Hematopoietic multipotent progenitor cell (in vitro differentiated cells): ENCODE measurements around the gene TOR1AIP1. TPM values are rescaled to one million over a fixed set of nuclear protein-coding genes. Genes with fewer than 3 reads are reported as not detected.
"Not testable (repeated sequence)": the region's sequence is repeated elsewhere in the genome, so short reads cannot be mapped to it uniquely, and the experiment has no call there.

Experiments used
- DNase-seq, 3 donors: peaks; one replicate each; pipeline ENCODE4 v3.0.0-alpha.2; 2011 to 2015; ENCODE audit warnings: low read depth in 2 of 3, low spot score in 2 of 3
- total RNA-seq: library from RNA; depleted of rRNA; stranded (reverse); fragments of >200 nt; gene quantifications from one replicate; pipeline ENCODE4 v1.2.3, GENCODE V29; 2012

TOR1AIP1 gene
- 28.0 TPM for total RNA-seq

- peak; percentile 92 to 99 (median 99) for DNase-seq
These were observed at the start of gene TOR1AIP1 for GRCh38 chr1:179882253-179883039. TOR1AIP1 (plus strand) TSS chr1:179882285; CDS start chr1:179882503, 218 bp downstream.

- not testable (repeated sequence) for DNase-seq
These were observed 45.2 kb upstream of the TOR1AIP1 start for GRCh38 chr1:179836686-179837445.

- no peak for DNase-seq
These were observed 42.0 kb upstream of the TOR1AIP1 start for GRCh38 chr1:179840107-179840506.

- no peak for DNase-seq
These were observed 33.9 kb upstream of the TOR1AIP1 start for GRCh38 chr1:179848233-179848632.

GRCh38 chr1:179853102-179853501, 29.0 kb upstream of the TOR1AIP1 start:
- DNase-seq: no peak

GRCh38 chr1:179855831-179856230, 26.3 kb upstream of the TOR1AIP1 start:
- DNase-seq: not testable (repeated sequence)

- DNase-seq: no peak
These were observed 25.8 kb upstream of the TOR1AIP1 start for GRCh38 chr1:179856296-179856695.

GRCh38 chr1:179857009-179857408, 25.1 kb upstream of the TOR1AIP1 start:
- DNase-seq: no peak

GRCh38 chr1:179860652-179861051, 21.4 kb upstream of the TOR1AIP1 start:
- DNase-seq: no peak

- DNase-seq: no peak
These were observed 16.7 kb upstream of the TOR1AIP1 start for GRCh38 chr1:179865377-179865776.

GRCh38 chr1:179866616-179867015, 15.5 kb upstream of the TOR1AIP1 start:
- no peak for DNase-seq

GRCh38 chr1:179867493-179868330, 14.4 kb upstream of the TOR1AIP1 start:
- peak; percentile 17 to 75 (median 47) for DNase-seq

GRCh38 chr1:179870870-179871269, 11.2 kb upstream of the TOR1AIP1 start:
- DNase-seq: no peak

- no peak for DNase-seq
These were observed 10.1 kb upstream of the TOR1AIP1 start for GRCh38 chr1:179871940-179872339.

- no peak for DNase-seq
These were observed 9.5 kb upstream of the TOR1AIP1 start for GRCh38 chr1:179872558-179872957.

- no peak for DNase-seq
These were observed 8.6 kb upstream of the TOR1AIP1 start for GRCh38 chr1:179873438-179873851.

- no peak for DNase-seq
These were observed 6.3 kb upstream of the TOR1AIP1 start for GRCh38 chr1:179875596-179876299.

- peak in 2 of 3 donors; percentile 5 to 13 for DNase-seq
These were observed 5.8 kb upstream of the TOR1AIP1 start for GRCh38 chr1:179876300-179876715.

GRCh38 chr1:179877586-179878265, 4.4 kb upstream of the TOR1AIP1 start, which contains the start of gene TOR1AIP2:
TOR1AIP2 (minus strand) TSS chr1:179877803; CDS start chr1:179852665, 25,138 bp downstream.
- peak; percentile 64 to 93 (median 85) for DNase-seq
